Activated CD8-positive, alpha-beta T cell treated with anti-CD3 and anti-CD28 coated beads for 36 hours (primary cell): ENCODE measurements around the gene PIGO. TPM values are rescaled to one million over a fixed set of nuclear protein-coding genes. Genes with fewer than 3 reads are reported as not detected.
A peak's percentile ranks its signal among the peaks of the same experiment; 100 is the strongest.

Experiments used
- ATAC-seq: fragments of 200-7000 bp; cut with Tn5 transposase; one replicate; pipeline ENCODE4 v1.10.0; 2021; ENCODE audit warnings: mild to moderate bottlenecking, moderate library complexity
- CTCF ChIA-PET: fragments of 350-600 bp; sonication (Branson Sonifier 250); formaldehyde crosslinking; loops from one replicate; lab custom pipeline; 2021; ENCODE audit warnings: antibody characterized with exemption; lab: Charles Lee
- POLR2A ChIA-PET: fragments of 350-600 bp; sonication (Branson Sonifier 250); formaldehyde crosslinking; loops from one replicate; lab custom pipeline; 2021; ENCODE audit warnings: antibody characterized with exemption; lab: Charles Lee
- DNase-seq: peaks from one replicate; pipeline ENCODE4 v3.0.0-alpha.2; 2020
- H3K27ac Mint-ChIP-seq: one replicate; pipeline ENCODE4 v1.8.0; 2021; ENCODE audit warnings: mild to moderate bottlenecking, mixed read lengths
- H3K27me3 Mint-ChIP-seq: one replicate; pipeline ENCODE4 v1.8.0; 2021; ENCODE audit warnings: mixed read lengths
- H3K36me3 Mint-ChIP-seq: one replicate; pipeline ENCODE4 v1.8.0; 2021; ENCODE audit warnings: low read depth, mixed read lengths
- H3K4me1 Mint-ChIP-seq: one replicate; pipeline ENCODE4 v1.8.0; 2021; ENCODE audit warnings: low read depth, mixed read lengths
- H3K4me3 Mint-ChIP-seq: one replicate; pipeline ENCODE4 v1.8.0; 2021; ENCODE audit warnings: mild to moderate bottlenecking, moderate library complexity, mixed read lengths
- H3K9me3 Mint-ChIP-seq: one replicate; pipeline ENCODE4 v1.8.0; 2021; ENCODE audit warnings: mixed read lengths
- intact Hi-C: fragments of 100-400 bp; cut with micrococcal nuclease; formaldehyde crosslinking; loops from one replicate; pipeline ENCODE4 v1.10.0; 2022
- total RNA-seq, 2 experiments: library from RNA; stranded (reverse); gene quantifications; one replicate each; pipeline ENCODE4 v1.2.3, GENCODE V29; 2021
- TF ChIP-seq, protein P1 (sequence below): fragments of 200-600 bp; IDR thresholded peaks from one replicate; pipeline ENCODE4 v1.8.0; 2022; ENCODE audit warnings: antibody characterized with exemption, mild to moderate bottlenecking

PIGO gene
- total RNA-seq, 2 experiments from 2014 or later: 19.8 to 21.9 TPM

DNA sequence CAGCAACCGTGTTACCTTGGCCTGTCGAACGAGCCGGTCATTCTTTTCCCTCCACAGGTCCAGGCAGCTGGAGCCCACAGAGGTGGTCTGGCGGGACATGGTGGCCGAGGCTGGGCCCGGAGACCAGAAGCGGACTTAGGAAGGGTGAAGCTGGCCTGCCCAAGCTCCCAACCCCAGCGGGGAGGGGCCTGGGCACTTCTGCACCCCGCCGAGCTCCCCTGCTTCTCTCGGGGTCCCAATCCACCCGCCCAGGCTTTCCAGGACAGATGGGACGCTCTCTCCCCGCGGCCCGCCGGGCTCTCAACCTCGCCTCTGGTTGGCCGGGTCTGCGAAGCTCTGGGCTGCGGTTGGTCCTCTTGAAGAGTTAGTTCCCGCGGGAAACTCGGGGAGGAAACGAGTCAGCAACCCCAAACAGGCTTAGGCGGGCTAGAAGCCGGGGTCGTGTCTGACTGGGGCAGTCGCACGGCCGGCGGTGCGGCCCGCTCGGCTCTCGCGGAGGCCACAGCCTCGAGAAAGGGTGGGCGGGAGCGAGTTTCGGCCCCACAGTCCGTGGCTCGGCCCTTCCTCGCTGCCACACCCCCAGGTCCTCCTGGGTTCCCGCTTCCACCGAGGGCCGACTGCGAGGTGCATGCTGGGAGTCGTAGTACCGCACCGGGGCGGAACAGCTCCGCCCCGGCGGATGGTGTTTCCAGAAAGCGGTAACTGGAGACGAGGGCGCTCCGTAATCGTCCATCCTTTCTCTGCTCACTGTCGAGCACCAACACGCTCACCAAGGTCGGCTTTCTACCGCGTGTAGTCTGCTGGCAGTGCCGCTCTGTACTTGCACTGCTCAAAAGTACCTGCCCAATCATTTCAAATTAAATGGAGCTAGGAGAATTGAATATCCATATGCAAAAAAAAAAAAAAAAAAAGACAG, 16.7 kb downstream of the PIGO start, which contains the start of gene FANCG:
FANCG (minus strand) TSS at position 517 of the 916 bp plus-strand sequence; CDS start at position 99, 418 bp downstream.
- TF ChIP-seq, protein P1, sequence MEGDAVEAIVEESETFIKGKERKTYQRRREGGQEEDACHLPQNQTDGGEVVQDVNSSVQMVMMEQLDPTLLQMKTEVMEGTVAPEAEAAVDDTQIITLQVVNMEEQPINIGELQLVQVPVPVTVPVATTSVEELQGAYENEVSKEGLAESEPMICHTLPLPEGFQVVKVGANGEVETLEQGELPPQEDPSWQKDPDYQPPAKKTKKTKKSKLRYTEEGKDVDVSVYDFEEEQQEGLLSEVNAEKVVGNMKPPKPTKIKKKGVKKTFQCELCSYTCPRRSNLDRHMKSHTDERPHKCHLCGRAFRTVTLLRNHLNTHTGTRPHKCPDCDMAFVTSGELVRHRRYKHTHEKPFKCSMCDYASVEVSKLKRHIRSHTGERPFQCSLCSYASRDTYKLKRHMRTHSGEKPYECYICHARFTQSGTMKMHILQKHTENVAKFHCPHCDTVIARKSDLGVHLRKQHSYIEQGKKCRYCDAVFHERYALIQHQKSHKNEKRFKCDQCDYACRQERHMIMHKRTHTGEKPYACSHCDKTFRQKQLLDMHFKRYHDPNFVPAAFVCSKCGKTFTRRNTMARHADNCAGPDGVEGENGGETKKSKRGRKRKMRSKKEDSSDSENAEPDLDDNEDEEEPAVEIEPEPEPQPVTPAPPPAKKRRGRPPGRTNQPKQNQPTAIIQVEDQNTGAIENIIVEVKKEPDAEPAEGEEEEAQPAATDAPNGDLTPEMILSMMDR: no peak
- no peaks in the 10 kb centered on the region for H3K9me3 Mint-ChIP-seq
- intact Hi-C loops: no loop called here
- ATAC-seq: peak; percentile 90
- H3K27me3 Mint-ChIP-seq: no peaks in the 10 kb centered on the region
- peaks cover 36% of the 10 kb centered on the region for H3K36me3 Mint-ChIP-seq
- peak; percentile 91 for DNase-seq
- H3K4me3 Mint-ChIP-seq: peak within 1 kb of the TSS; percentile 90
- ChIA-PET CTCF (interaction anchor here (0.9 to 8.2 kb wide), 10 partner anchors 8 to 320 kb away, joined by 3 to 83 read pairs (median 5); partner anchors contain the start of genes PIGO and STOML2), POLR2A (interaction anchor here (0.7 to 7.5 kb wide), 14 partner anchors 9 to 91 kb away, joined by 3 to 101 read pairs (median 5); partner anchors contain the start of genes PIGO, STOML2 and VCP)
- peak within 1 kb of the TSS; percentile 97 for H3K27ac Mint-ChIP-seq
- peaks cover 21% of the 10 kb centered on the region for H3K4me1 Mint-ChIP-seq

DNA sequence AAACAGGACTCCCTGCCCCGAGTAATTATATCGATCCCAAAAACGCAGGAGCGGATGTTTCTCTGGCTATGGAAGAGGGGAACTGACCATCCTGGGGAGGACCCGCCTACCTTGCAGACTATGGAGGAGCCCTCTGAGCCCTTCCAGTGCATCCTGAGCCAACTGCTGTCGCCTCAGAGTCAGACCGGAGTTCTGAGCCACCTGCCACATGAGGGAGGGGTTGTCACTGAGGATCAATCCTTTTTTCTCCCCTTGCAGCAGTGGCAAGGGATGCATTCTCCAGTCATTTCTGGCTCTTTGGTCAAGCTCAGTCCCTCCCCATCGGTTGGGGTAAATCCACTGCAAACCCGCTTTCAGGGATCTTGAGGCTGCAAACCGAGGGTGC, 17.4 kb downstream of the PIGO start:
- CTCF ChIA-PET: interaction anchor here (1.0 to 8.2 kb wide), 7 partner anchors 10 to 180 kb away, joined by 4 to 83 read pairs (median 5); partner anchors contain the start of gene PIGO

DNA sequence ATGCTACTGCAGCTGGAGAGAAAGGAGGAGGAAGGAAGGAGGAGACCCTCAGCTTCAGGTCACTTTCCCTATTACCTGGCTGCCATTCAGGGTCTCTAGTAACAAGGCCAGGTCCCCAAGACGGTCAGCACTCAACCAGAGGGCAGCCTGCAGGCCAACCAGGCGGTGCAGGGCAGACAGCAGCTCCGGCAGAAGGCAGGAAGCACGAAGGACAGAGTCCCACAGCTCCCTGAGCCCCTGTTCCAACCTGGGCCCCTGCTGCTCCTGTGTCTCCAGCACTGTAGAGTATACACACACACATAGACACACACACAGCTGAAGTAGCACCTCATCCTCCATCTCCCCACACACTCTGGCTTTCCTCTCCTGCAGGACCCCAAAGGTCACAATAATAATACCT, 18.3 kb downstream of the PIGO start:
- Mint-ChIP-seq H3K4me1 (peaks cover 31% of the 10 kb centered on the region), H3K27me3 (no peaks in the 10 kb centered on the region), H3K27ac (no peak overlapping the region), H3K36me3 (peaks cover 48% of the 10 kb centered on the region), H3K9me3 (no peaks in the 10 kb centered on the region), H3K4me3 (peak overlapping the region; percentile 90)
- no peak for ATAC-seq
- intact Hi-C loops: no loop called here
- ChIA-PET CTCF (interaction anchor here (1.6 to 8.2 kb wide), 3 partner anchors 17 to 179 kb away, joined by 3 to 83 read pairs (median 14); partner anchors contain the start of gene PIGO), POLR2A (interaction anchor here (1.1 to 7.5 kb wide), 5 partner anchors 7 to 25 kb away, joined by 5 to 101 read pairs (median 34); partner anchors contain the start of genes PIGO, STOML2 and VCP)
- DNase-seq: no peak
- TF ChIP-seq, protein P1: no peak

More for the DNA sequence above, 17.4 kb downstream of the PIGO start:
- POLR2A ChIA-PET: interaction anchor here (0.7 to 7.5 kb wide), 10 partner anchors 8 to 131 kb away, joined by 3 to 101 read pairs (median 6); partner anchors contain the start of genes PIGO, STOML2 and VCP
- peaks cover 21% of the 10 kb centered on the region for H3K4me1 Mint-ChIP-seq
- no peak for ATAC-seq
- H3K36me3 Mint-ChIP-seq: peaks cover 43% of the 10 kb centered on the region
- TF ChIP-seq, protein P1: no peak
- H3K27me3 Mint-ChIP-seq: no peaks in the 10 kb centered on the region
- intact Hi-C loops: no loop called here
- H3K9me3 Mint-ChIP-seq: no peaks in the 10 kb centered on the region
- H3K27ac Mint-ChIP-seq: peak overlapping the region; percentile 97
- peak; percentile 18 for DNase-seq
- H3K4me3 Mint-ChIP-seq: peak overlapping the region; percentile 90

DNA sequence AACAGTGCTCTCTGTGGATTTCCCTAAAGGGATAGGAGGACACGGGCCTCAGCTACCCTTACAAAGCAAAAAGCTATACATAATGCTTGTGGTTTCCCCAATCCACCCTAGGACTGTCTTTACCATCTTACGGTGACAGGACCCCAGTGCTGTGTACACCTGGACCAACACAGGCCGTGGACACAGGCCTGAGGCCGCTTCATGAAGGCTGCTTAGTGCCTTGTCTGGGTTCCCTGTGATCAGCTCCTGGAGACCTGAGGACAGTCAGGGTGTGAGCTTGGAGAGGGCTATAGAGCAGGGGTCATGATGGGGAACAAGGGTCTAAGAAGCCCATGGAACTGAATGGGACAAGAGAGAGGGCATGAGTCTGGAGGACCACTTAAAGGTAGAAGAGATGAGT, 19.5 kb downstream of the PIGO start:
- Mint-ChIP-seq H3K27me3 (no peaks in the 10 kb centered on the region), H3K4me1 (peaks cover 36% of the 10 kb centered on the region), H3K9me3 (no peaks in the 10 kb centered on the region), H3K4me3 (no peak overlapping the region), H3K27ac (no peak overlapping the region), H3K36me3 (peaks cover 52% of the 10 kb centered on the region)
- intact Hi-C loops: no loop called here
- ATAC-seq (no peak), DNase-seq (no peak)
- CTCF ChIA-PET: interaction anchor here (1.0 to 8.2 kb wide), 3 partner anchors 18 to 374 kb away, joined by 3 to 83 read pairs (median 5); partner anchors contain the start of genes ATOSB and PIGO
- POLR2A ChIA-PET: interaction anchor here (1.2 to 7.5 kb wide), 3 partner anchors 10 to 26 kb away, joined by 6 to 101 read pairs (median 40); partner anchors contain the start of genes PIGO and STOML2
- TF ChIP-seq, protein P1: no peak
